Activated CD8-positive, alpha-beta memory T cell treated with anti-CD3 and anti-CD28 coated beads, Interleukin-2, amount 50 U/mL, for 48 hours (primary cell): Measurements from ENCODE around the gene MUSK.

Experiments used
- DNase-seq: peaks from one replicate; pipeline ENCODE4 v3.0.0-alpha.2; 2020

The MUSK gene

DNA sequence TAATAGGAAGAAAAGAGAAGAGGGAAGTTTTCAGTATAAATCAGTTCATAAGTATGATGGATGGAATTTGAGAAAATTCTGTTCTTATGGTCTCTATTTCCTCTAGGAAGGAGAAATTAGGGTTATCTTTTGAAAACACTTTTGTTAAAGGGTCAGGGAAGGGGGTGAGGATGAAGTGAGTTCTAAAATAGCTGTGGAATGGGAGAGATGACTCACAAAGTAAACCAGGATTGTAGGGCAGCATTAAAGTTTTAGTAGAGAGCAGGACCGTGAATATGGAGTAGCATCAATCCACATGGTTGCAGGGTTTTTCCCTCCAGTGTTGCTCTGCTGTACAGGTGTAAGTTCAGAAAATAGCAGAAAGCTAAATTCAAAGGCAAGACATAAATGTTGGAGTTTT, 32.4 kb downstream of the MUSK start:
- no peak for DNase-seq

DNA sequence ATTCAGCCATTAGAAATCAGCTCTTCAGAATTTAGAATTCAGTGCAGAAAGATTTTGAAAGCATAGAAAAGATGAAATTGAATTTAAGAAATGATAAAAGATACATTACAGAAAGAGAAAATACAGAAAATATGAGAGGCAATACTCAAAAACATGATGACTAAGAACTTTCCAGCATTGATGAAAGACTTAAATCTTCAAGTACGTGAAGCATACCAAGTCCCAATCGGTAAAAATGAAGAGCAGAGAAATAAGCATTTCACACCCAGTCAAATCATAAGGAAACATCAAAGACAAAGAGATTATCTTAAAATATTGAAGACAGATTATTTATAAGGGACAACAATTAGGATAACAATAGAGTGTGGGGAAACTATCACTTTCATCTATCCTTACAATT, 35.1 kb downstream of the MUSK start:
- DNase-seq: no peak

DNA sequence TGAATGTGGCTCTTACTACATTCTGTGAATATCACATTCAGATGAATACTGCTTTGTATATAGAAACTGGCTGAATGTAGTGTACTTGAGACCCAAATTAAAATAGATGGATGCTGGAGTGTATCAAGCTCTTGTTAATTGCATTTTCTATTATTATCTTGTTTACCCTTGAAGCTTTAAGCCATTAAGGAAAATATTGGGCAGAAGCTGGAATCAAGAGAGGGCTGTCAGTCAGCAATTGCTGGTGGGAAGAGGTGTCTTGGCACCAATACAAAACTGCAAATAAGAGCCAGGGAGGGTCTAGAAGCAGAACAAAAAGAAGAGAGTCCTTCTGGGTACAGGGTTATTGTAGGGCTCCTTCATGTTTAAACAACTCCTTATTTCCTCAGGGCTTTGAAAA, 38.8 kb downstream of the MUSK start:
- no peak for DNase-seq

DNA sequence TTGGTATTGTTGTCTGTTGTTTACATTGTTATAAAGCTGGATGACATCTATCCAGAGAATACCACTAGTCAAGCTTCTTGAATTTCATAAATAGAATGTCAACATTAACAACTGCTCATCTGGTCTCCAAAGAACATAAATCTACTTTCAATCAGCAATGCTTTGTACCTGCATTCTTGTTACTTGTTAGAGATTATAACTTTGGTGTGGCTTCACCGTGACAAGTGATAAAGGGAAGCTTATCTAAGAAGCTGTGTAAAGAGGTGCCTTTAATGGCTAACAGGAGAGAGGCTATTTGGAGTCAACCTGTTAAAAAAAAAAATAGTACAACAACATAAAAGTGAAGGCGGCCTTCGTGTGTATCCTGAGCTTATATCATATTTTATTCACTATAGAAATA, 41.8 kb downstream of the MUSK start:
- DNase-seq: no peak

DNA sequence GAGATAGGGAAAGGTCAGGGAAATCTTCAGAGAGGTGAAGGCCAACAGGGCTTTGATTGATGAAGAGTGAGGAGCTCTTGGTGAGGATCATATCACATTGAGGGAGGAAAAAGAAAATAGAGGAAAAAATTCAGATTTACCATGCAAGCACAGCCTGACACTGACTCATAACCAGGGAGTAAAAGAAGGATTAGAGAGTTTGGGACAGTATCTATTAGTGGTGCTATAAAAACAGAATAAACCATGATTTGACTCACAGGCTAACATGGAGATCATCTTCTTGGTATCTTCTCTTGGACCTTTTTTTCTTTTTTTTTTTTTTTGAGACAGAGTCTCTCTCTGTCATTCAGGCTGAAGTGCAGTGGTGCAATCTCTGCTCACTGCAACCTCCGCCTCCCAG, 44.4 kb downstream of the MUSK start:
- no peak for DNase-seq

DNA sequence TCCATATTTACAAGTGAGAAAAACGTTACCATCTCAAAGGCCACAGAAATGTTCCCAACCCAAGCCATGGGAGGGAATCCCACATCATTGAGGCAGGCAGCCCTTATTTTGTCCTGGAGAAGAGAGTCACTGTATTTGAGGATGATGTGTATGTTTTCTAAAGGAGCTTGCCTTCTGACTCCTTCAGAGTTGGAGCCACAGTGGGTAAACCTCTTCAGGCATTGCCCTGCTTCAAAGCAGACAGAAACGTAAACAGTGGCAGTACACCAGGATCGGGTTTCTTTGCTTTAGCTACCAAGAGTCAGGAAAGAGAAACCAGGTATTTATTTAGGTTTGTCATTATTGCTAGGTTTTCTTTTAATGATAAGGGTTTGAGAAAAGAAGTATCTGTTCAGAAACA, 45.7 kb downstream of the MUSK start:
- DNase-seq: no peak

DNA sequence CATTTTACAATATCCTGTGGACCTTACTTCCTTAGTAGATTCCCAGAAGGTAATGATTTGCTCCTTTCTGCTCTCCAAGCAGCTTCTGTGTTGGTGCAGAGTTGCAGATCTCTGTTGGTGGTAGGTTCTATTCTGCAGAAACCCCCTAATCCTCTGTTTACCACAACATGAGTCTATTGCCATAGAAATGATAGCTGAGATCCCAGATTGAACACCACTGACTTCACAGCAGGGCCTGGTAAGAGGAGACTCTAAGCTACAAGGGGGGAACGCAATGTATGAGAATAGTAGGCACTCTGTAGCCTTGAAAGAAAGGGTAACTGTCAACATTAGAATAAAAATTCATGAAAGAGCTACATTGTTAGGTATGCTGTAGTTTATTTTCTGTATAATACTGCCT, 59.5 kb downstream of the MUSK start:
- no peak for DNase-seq

DNA sequence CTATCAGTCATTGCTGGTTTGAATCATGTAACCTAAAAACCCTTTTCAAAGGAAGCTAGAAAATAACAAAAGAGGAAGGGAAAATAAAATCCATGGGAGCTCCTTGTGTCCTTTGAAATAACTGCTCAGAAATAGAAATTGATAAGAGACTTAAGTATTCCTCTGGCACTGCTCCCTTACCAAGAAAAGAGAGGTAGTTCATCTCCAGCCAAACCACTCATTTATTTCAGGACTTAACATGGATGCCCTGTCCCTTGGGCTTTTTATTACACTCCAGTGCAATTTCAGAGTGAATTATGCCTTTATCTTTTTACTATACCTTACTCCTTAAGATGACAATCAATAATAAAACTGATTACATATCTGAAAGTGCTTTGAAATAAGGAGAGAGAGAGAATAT, 61.0 kb downstream of the MUSK start:
- DNase-seq: no peak

DNA sequence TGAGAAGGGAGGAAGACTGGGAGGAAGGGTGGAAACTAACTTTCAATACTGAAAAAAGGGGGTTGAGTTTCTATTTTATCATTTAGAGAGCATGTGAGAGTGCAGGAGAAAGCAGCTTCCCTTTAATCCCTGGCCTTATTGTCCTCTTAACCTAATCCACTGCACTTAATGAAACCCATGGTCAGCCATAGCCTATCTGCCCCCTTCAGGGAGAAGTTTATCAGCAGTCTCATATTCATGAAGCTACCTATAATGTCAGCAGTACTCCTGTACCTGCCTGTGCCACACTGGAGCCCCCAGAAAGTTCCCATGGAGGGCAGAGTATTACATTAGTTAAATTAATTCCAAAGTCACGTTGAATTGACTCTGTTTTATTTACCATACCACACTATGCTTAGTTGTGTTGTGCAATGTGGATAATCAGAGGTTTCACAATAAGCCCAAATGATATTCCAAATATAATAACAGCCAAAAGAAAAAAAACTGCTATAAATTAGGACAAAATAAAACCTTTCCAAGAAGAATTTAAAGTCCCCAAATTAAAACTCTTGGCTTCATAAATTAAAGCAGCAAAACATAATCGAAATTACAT, 62.9 kb downstream of the MUSK start:
- no peak for DNase-seq

DNA sequence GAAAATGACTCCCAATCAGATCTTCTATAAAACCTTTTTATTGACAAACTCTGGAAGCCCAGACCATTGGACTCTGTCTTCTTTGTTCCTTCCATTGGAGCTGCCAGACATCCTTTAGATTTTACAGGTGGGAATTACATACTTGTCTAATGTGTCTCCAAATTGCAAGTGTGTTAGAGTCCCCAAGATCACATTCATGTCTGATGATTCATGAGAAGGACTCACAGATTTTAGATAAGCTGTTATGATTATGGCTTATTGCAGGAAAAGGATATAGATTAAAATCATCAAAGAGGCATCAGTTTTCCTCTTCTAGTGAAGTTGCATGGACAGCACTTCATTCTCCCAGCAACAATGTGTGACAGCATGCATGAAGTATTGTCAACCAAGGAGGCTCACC, 70.4 kb downstream of the MUSK start:
- DNase-seq: no peak

DNA sequence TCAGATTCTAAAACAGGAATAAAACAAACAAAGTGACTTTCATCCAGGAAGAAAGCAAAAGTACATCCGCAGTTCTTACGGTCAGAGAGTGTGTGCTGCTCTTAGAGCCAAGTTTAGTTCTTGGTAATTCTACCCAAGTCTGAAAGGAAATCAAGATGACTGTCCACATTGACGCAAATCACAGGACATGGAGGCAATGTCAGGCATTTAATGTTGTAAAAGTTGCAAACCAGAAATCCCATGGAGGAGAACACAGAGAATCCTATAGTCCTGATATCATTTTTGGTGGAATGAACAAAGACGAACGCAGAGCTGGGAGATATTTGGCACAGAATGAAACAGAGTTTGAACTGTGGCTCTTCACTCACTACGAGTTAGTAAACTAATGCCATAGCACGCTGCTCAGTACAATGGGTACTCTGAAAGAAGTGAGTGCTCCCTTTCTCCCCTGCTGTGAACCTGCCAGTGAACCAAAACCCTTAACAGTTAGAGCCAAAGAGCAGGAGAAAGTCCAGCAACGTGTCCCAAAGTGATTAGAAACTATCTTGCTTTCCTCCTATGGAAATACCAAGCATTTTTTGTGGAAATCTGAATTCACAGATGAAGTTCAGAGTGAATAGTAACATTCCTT, 74.3 kb downstream of the MUSK start:
- DNase-seq: no peak

DNA sequence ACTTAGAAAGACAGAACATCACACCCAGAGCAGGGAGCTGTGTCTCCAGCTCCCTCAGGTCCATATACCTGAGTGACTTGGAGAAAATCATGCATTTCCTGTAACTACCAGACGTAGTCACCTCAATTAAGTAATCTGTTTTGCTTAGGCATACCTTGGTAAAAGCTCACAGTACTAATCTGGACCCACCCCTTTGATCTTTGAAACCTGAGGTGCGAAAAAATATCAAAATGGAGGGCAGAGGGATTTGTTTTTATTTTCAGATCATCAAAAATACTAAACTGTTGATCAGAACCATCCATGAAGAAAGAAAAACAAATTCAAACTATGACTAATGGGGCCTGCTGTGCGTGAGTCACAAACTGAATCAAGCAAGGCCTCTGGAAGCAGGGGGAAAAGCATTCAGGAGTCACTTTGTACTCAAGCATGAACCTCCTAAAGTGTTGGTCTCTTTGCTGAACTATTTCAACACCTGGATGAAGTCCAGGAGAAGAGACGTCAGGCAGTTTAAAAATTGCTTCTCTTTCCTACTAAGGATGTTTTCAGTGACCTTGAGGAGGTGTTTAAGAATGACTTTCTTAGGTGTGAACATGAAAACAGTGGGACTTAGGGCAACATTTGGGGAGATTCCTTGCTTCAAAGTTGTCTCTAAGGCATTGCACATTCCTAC, 76.3 kb downstream of the MUSK start:
- DNase-seq: no peak

DNA sequence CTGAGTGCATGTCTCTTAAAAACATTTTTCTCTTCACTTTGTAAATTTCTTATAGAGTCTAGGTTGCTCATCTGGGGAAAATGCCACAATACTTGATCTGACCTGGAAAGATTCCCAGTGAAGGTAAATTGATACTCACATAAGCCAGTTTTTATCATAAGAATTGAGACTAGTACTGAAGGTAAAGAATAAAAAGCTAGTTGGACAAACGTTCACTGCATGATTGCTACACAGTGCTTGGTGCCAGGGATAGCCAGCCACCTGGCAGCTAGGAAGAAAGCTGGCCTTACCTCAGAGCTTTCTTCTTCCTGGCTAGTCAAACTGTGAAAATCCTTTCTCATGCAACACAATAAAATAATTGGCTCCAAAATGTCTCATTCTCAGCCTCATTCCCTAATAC, 77.1 kb downstream of the MUSK start:
- DNase-seq: no peak

DNA sequence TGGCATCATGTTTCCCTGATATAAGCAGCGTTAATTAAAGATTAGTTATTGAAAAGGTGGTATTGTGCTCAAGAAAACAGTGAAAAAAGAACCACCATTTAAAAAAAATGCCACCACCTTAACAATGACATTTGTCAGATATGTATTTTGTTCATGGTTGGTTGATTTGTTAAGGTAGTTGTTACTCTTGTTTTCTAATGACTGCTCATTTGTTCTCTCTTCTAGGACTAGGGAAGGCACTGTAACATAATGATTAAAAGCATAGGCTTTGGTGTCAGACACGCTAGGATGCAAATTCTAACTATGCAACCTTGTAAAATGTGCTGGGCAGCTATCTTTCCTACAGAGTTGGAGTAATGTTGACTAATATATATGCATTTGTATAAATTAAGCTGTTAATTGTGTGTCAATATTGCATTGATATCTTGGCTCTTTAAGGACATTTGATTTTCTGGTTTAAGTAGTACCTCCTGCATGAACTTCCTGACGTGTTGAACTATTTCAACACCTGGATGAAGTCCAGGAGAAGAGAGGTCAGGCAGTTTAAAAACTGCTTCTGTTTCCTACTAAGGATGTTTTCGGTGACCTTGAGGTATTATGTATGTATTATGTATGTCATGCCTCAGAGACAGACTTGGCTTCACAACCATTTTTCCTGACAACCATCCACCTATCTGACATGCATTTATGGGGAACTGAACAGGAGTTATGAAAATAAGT, 77.8 kb downstream of the MUSK start:
- DNase-seq: no peak

DNA sequence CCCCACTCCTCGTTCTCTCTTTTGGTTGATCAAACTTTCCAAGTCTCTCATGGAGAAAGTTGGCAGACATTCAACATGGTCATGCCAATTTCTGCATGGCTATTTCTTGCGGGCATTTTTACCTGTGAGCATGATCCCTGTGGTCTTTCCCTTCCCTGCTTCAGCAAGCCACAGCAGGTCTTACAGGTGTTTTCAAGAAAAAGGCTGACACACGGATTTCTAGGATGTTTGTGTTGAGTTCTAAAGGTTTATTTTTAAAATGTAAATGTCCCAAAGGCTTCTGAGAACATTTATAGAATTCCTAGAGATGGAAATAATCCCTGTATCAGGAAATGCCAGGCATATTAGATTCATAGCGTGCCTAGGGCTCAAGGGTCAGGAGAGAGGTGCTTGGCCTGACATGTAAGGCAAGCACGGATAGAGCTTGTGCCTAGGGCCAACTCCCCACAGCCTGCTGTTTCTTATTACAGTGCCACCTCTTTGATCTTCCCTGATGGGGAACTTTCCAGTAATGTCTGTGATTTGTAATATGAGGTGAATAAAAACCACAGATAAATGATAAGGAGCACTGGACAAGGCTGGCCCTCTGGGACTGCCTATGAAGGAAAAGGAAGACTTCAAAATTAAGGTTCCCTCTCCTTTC, 79.8 kb downstream of the MUSK start:
- no peak for DNase-seq

DNA sequence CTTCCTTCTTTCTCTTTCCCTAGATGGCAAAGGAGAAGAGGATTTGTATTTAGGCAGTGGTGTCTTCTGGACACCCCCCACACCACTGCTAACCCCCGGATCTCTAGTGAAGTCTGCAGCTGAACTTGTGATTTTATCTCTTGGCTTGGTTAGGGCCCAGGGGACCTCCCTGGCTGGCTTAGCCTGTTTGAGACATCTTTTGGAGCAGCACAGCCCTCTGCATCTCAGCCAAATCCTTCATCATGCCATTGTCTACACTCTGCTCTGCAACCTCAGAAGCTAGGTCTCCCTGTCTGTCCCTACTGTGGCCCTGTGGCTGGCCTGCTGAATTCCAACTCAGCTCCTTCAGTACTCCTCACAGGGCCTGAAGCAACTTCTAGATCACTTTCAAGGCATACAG, 81.7 kb downstream of the MUSK start:
- DNase-seq: no peak

DNA sequence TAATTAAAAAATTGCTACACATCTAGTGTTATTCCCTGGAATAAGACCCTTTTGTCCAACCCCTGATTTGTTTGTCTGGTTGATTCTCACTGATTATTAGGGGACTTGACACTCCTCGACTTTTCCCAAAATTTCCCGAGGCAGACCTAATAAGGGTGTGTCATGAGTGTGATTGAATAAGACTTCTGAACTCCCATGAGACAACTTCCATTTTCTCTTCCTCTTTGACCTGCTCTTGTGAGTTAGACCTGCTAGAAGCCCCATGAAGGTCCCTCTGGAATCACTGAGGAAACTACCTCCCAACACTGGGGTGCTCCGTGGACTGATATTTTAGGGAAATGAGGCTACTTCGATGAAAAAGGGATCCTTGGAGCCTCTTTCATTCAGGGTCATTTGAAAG, 83.4 kb downstream of the MUSK start:
- DNase-seq: no peak

DNA sequence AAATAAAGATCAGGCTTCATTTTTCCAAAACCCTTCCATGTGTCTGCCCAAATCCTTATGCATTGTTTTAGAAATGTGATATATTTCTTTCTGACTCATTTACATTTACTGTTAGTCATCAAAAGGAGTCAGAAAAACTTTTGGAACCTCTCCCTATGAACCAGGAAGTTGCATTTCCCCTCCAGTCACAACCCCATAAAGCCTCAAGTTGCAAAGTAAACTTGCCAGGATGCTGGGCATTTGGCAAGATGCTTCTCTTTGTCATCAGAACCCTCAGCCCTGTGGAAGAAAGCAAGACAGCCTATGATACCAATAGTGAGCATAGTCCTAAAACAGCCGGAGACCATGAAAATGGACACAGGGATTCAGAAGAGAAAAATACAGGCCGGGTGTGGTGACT, 84.2 kb downstream of the MUSK start:
- DNase-seq: no peak

DNA sequence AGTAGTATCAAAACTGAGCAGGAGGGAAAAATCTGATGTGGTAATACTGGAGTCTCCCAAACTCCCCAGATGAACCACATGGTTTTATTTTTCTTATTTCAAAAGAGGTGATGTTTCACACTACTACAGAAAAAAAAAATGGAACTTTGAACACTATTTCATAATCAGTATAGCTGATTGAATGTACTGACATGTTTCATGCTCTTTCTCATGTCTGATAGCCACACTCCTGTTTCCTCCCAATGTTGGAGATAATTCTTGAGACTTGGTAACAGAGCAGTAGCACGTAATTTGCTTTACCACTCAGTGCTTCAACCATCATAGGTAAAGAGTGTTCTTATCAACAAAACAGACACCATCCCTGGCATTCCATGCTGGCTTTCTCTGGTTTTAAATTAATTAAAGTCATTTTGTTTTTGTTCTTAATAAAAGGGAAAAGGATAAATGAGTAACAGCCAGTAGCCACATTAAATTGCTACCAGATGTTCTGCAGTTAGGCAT, 85.2 kb downstream of the MUSK start:
- no peak for DNase-seq

DNA sequence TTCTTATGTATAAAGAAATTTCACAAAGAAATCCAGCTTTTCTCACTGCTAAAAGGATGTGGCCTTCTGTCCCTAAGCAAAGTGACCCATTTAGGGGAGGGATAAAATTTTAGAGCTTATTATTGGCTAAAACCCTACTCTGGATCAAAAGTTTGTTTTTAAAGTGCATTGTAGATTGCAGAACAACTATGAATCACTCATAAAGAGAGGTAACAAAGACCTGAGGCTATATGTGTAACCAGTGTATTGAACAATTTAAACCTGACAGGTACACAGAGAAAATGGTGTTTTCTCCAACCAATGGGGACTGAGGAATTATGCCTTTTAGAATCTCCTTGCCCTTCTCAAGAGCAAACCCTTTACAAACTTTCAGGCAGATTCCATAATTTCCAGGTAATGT, 86.6 kb downstream of the MUSK start:
- DNase-seq: no peak

DNA sequence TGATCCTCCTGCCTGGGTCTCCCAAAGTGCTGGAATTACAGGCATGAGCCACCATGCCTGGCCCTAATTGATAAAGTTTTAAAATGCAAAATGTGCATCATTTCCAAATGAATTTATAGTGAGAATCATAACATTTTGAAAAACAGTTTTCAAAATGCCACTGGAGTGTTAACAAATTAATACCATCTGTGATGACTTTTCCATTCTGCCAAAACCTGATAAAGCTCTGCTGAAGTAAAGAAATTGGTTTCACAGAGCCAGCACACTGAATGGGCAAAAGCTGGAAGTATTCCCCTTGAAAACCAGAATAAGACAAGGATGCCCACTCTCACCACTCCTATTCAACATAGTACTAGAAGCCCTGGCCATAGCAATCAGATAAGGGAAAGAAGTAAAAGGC, 89.6 kb downstream of the MUSK start:
- no peak for DNase-seq

DNA sequence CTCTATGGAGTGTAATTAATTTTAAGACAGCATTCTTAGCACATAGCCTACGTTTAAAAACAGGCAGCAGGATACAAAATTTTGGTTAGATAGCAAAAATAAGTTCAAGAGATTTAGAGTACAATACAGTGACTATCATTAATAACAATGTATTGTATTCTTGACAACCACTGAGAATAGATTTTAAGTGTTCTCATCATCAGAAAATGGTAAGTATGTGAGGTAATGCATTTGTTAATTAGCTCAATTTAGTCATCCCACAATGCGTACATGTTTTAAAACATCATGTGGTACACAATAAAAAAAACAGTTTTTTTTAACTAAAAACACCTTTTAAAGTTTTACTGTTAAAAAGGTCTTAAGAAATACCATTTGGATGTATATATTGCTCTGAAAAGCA, 94.2 kb downstream of the MUSK start:
- no peak for DNase-seq

DNA sequence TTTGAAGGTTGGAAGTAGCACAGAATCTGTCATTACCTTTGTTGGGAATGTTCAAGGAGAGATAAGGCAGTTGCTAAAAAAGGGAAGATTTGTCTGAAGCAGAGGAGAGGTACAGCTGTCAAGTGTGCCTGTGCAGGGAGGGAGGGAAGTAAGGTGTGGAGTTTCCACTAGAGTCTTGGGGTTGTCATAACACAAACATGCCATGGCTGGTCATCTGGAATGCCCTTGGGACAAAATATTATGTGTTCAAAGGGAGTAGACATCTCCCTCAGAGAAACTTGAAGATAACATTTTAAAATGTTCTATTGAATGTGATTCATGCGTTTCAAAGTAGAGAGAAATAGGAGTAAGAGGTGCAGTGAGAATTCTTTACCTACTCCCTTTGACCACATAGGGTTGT, 95.0 kb downstream of the MUSK start:
- no peak for DNase-seq

DNA sequence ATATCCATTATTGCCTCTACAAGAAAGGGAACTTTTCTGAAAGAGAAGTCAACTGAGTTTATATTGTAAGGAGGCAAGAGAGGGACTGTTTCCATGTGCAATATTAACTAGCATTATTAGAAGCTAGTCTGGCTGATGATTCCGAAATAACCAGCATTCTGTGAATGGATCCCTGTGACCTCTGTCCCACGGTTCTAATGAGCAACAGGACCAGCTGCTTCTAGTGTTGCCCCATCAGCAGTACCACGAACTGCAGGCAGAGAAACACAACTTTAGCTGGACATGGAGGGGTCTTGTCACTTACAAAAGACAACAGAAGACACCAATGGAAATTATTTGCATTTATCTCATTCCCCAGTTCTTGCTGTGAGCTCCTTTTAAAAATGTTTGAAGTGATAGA, 95.4 kb downstream of the MUSK start:
- DNase-seq: no peak
